HepG2 (cell line): ENCODE results near the gene TMEM135.

Experiments used
- CTCF ChIP-seq: sonication (generic); formaldehyde crosslinking; IDR thresholded peaks from 2 replicates; pipeline ENCODE4 v1.5.0; 2020; ENCODE audit warnings: mild to moderate bottlenecking, missing genetic modification reagents, moderate library complexity
- ELF1 ChIP-seq: sonication (generic); formaldehyde crosslinking; IDR thresholded peaks from 2 replicates; pipeline ENCODE4 v1.4.0; 2020; ENCODE audit warnings: missing genetic modification reagents
- EZH2 ChIP-seq: conservative IDR thresholded peaks from 2 replicates; pipeline ENCODE4 v1.6.1; 2012; ENCODE audit warnings: mild to moderate bottlenecking, low read depth, low read length, moderate library complexity
- KLF16 ChIP-seq, 2 experiments: sonication (generic) in 1 of 2; formaldehyde crosslinking in 1 of 2; IDR thresholded peaks; 2 replicates each; pipeline versions ENCODE4 v1.6.1 to v1.8.0; 2016 to 2023; ENCODE audit warnings: missing genetic modification reagents in 2 of 2, missing compliant biosample characterization in 1 of 2
- NCOA1 ChIP-seq: sonication (generic); formaldehyde crosslinking; IDR thresholded peaks from 2 replicates; pipeline ENCODE4 v1.9.0; 2021; ENCODE audit warnings: missing genetic modification reagents
- POLR2A ChIP-seq, 2 experiments: IDR thresholded peaks; 2 replicates each; pipeline ENCODE4 v1.6.1; 2011; ENCODE audit warnings: low read depth in 2 of 2, low read length in 2 of 2, mild to moderate bottlenecking in 1 of 2, moderate library complexity in 1 of 2; ENCODE audit not compliant: insufficient read depth in 1 of 2
- SP1 ChIP-seq, 2 experiments: fragments of 450-650 bp in 1 of 2; sonication (generic) in 1 of 2; formaldehyde crosslinking in 1 of 2; IDR thresholded peaks; 2 replicates each; pipeline versions ENCODE4 v1.4.0 to v1.6.1; 2016 to 2020; ENCODE audit warnings: missing genetic modification reagents in 1 of 2
- SP2 ChIP-seq: sonication (generic); formaldehyde crosslinking; IDR thresholded peaks from 2 replicates; pipeline ENCODE4 v1.5.1; 2020; ENCODE audit warnings: mild to moderate bottlenecking, missing genetic modification reagents
- SUZ12 ChIP-seq: fragments of 150-350 bp; IDR thresholded peaks from 2 replicates; pipeline ENCODE4 v1.6.1; 2014; ENCODE audit warnings: low read depth, low read length
- TAF1 ChIP-seq: sonication (generic); formaldehyde crosslinking; IDR thresholded peaks from 2 replicates; pipeline ENCODE4 v1.4.0; 2020; ENCODE audit warnings: missing genetic modification reagents
- ZNF496 ChIP-seq: sonication (generic); formaldehyde crosslinking; IDR thresholded peaks from 2 replicates; pipeline ENCODE4 v1.8.1; 2023; ENCODE audit warnings: mild to moderate bottlenecking, moderate library complexity, missing genetic modification reagents; ENCODE audit not compliant: insufficient replicate concordance
- ZNF513 ChIP-seq: sonication (generic); formaldehyde crosslinking; conservative IDR thresholded peaks from 2 replicates; pipeline ENCODE4 v1.5.0; 2020; ENCODE audit warnings: missing genetic modification reagents
- ZNF549 ChIP-seq: sonication (generic); formaldehyde crosslinking; IDR thresholded peaks from 2 replicates; pipeline ENCODE4 v1.5.0; 2020; ENCODE audit warnings: missing genetic modification reagents
- ZNF703 ChIP-seq: sonication (generic); formaldehyde crosslinking; IDR thresholded peaks from 2 replicates; pipeline ENCODE4 v1.5.1; 2020; ENCODE audit warnings: missing genetic modification reagents, mild to moderate bottlenecking, moderate library complexity, borderline replicate concordance

GRCh38 chr11:87260811-87261210 lies 223.1 kb downstream of the TMEM135 start:
- TF ChIP-seq ZNF496 (CRISPR knock-in tag): no peak
- TF ChIP-seq NCOA1 (CRISPR knock-in tag): no peak
- TF ChIP-seq CTCF (CRISPR knock-in tag): no peak
- no peak for TF ChIP-seq POLR2A (IDR thresholded peaks at IDR 0.05; ENCODE audit: insufficient read depth in 1 of 2, low read depth in 2 of 2, low read length in 2 of 2)
- no peak for TF ChIP-seq KLF16 (CRISPR knock-in tag; IDR thresholded peaks at IDR 0.05)
- no peak for TF ChIP-seq ELF1 (CRISPR knock-in tag)
- no peak for TF ChIP-seq SP2 (CRISPR knock-in tag)
- TF ChIP-seq ZNF549: no peak
- no peak for TF ChIP-seq SP1 (IDR thresholded peaks at IDR 0.05)
- no peak for TF ChIP-seq SP1 (CRISPR knock-in tag; IDR thresholded peaks at IDR 0.05)
- no peak for TF ChIP-seq TAF1 (CRISPR knock-in tag)
- TF ChIP-seq ZNF703: no peak
- no peak for TF ChIP-seq ZNF513 (CRISPR knock-in tag)
- TF ChIP-seq SUZ12: no peak
- no peak for TF ChIP-seq EZH2
